Activated naive CD8-positive, alpha-beta T cell treated with anti-CD3 and anti-CD28 coated beads, Interleukin-2, amount 50 U/mL, for 24 hours (primary cell): ENCODE measurements around the gene NSUN6.
"Not testable (repeated sequence)": the region's sequence is repeated elsewhere in the genome, so short reads cannot be mapped to it uniquely, and the experiment has no call there.

Experiments used
- ATAC-seq: fragments of 150-1000 bp; cut with Tn5 transposase; one replicate; pipeline ENCODE4 v1.10.0; 2021
- DNase-seq: peaks from one replicate; pipeline ENCODE4 v3.0.0; 2021
- H3K27ac Mint-ChIP-seq: one replicate; pipeline ENCODE4 v1.8.0; 2021; ENCODE audit warnings: mild to moderate bottlenecking, mixed read lengths
- H3K27me3 Mint-ChIP-seq: one replicate; pipeline ENCODE4 v1.8.0; 2021; ENCODE audit warnings: mixed read lengths
- H3K36me3 Mint-ChIP-seq: one replicate; pipeline ENCODE4 v1.8.0; 2021; ENCODE audit warnings: low read depth, mixed read lengths
- H3K4me1 Mint-ChIP-seq: one replicate; pipeline ENCODE4 v1.8.0; 2021; ENCODE audit warnings: mixed read lengths
- H3K4me3 Mint-ChIP-seq: one replicate; pipeline ENCODE4 v1.8.0; 2021; ENCODE audit warnings: mild to moderate bottlenecking, moderate library complexity, mixed read lengths
- H3K9me3 Mint-ChIP-seq: one replicate; pipeline ENCODE4 v1.8.0; 2021; ENCODE audit warnings: mixed read lengths

NSUN6 gene

DNA sequence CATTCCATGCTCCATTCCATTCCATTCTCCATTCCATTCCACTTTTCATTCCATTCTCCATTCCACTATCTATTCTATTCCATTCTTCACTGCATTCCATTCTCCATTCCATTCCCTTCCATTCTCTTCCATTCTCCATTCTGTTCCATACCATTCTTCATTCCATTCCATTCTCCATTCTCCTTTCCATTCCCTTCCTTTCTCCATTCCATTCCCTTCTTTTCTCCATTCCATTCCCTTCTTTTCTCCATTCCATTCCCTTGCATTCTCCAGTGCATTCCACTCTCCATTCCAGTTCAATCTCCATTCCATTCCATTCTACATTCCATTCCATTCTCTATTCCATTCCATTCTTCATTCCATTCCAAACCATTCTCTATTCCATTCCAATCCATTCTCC lies 80.3 kb downstream of the NSUN6 start:
- H3K27ac Mint-ChIP-seq: no peak overlapping the region
- DNase-seq (no peak), ATAC-seq (no peak)
- no peaks in the 10 kb centered on the region for H3K27me3 Mint-ChIP-seq
- H3K9me3 Mint-ChIP-seq: no peaks in the 10 kb centered on the region
- peaks cover 10% of the 10 kb centered on the region for H3K36me3 Mint-ChIP-seq
- H3K4me3 Mint-ChIP-seq: no peak overlapping the region
- H3K4me1 Mint-ChIP-seq: no peaks in the 10 kb centered on the region

DNA sequence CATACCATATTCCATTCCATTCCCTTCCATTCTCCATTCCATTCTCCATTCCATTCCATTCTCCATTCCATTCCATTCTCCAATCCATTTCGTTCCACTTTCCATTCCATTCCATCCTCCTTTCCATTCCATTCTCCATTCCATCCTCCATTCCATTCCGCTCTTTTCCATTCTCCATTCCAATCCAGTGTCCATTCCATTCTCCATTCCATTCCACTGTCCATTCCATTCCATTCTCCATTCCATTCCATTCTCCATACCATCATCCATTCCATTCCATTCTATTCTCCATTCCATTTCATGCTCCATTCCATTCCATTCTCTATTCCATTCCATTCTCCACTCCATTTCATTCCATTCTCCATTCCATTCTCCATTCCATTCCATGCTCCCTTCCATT lies 81.0 kb downstream of the NSUN6 start:
- H3K4me3 Mint-ChIP-seq, H3K27ac Mint-ChIP-seq, H3K27me3 Mint-ChIP-seq, H3K9me3 Mint-ChIP-seq, DNase-seq, H3K4me1 Mint-ChIP-seq, H3K36me3 Mint-ChIP-seq, ATAC-seq: not testable (repeated sequence)

DNA sequence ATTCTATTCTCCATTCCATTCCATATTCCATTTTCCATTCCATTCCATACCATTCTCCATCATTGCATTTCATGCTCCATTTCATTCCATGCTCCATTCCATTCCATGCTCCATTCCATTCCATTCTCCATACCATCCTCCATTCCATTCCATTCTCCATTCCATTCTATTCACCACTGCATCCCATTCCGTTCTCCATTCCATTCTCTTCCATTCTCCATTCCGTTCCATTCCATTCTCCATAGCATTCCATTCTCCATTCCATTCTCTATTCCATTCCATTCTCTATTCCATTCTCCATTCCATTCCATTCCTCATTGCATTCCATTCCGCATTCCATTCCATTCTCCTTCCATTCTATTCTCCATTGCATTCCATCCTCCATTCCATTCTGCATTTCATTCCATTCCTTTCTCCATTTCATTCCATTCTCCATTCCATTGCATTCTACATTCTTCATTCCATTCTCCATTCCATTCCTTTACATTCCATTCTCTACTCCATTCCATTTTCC lies 84.0 kb downstream of the NSUN6 start:
- ATAC-seq (no peak), DNase-seq (no peak)
- H3K4me1 Mint-ChIP-seq: no peaks in the 10 kb centered on the region
- no peaks in the 10 kb centered on the region for H3K36me3 Mint-ChIP-seq
- no peak overlapping the region for H3K27ac Mint-ChIP-seq
- H3K27me3 Mint-ChIP-seq: no peaks in the 10 kb centered on the region
- H3K4me3 Mint-ChIP-seq: no peak overlapping the region
- H3K9me3 Mint-ChIP-seq: no peaks in the 10 kb centered on the region

DNA sequence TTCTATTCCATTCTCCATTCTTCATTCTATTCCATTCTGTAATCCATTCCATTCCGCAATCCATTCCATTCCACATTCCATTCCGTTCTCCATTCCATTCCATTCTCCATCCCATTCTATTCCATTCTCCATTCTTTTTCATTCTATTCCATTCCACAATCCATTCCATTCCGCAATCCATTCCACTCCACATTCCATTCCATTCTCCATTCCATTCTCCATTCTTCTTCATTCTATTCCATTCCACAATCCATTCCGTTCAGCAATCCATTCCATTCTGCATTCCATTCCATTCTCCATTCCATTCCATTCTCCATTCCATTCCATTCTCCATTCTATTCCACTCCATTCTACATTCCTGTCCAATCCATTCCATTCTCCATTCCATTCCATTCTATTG lies 85.2 kb downstream of the NSUN6 start:
- no peaks in the 10 kb centered on the region for H3K9me3 Mint-ChIP-seq
- no peaks in the 10 kb centered on the region for H3K36me3 Mint-ChIP-seq
- no peak for ATAC-seq
- no peaks in the 10 kb centered on the region for H3K27me3 Mint-ChIP-seq
- no peak overlapping the region for H3K27ac Mint-ChIP-seq
- no peak for DNase-seq
- no peaks in the 10 kb centered on the region for H3K4me1 Mint-ChIP-seq
- no peak overlapping the region for H3K4me3 Mint-ChIP-seq

DNA sequence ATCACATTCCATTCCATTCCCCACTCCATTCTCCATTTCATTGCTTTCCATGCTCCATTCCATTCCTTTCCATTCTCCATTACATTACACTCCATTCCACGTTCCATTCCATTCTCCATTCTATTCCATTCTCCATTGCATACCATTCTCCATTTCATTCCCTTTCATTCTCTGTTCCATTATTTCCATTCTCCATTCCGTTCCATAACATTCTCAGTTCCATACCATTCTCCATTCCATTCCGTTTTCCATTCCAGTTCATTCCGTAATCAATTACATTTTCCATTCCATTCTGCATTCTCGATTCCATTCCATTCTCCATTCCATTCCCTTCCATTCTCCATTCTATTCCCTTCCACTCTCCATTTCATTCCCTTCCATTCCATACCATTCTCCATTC lies 86.4 kb downstream of the NSUN6 start:
- Mint-ChIP-seq H3K9me3 (no peaks in the 10 kb centered on the region), H3K27me3 (no peaks in the 10 kb centered on the region), H3K4me3 (no peak overlapping the region), H3K27ac (no peak overlapping the region), H3K4me1 (no peaks in the 10 kb centered on the region), H3K36me3 (no peaks in the 10 kb centered on the region)
- ATAC-seq: no peak
- DNase-seq: no peak

DNA sequence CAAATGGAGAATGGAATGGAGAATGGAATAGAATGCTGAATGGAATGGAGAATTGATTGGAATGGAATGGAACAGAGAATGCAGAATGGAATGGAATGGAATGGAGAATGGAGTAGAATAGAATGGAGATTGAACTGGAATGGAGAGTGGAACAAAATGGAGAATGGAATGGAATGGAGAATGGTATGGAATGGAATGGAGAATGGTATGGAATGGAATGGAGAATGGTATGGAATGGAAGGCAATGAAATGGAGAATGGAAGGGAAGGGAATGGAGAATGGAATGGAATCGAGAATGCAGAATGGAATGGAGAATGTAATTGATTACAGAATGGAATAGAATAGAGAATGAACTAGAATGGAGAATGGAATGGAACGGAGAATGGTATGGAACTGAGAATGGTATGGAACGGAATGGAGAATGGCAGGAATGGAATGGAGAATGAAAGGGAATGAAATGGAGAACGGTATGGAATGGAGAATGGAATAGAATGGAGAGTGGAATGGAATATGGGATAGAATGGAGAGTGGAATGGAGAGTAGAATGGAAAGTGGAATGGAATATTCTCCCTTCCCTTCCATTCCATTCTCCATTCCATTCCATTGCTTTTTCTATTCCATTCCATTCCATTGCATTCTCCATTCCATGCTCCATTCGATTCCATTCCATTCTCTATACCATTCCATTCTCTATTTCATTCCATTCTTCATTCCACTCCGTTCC lies 88.2 kb downstream of the NSUN6 start:
- no peaks in the 10 kb centered on the region for H3K27me3 Mint-ChIP-seq
- H3K36me3 Mint-ChIP-seq: no peaks in the 10 kb centered on the region
- no peak overlapping the region for H3K27ac Mint-ChIP-seq
- no peaks in the 10 kb centered on the region for H3K9me3 Mint-ChIP-seq
- no peak for ATAC-seq
- no peak for DNase-seq
- no peak overlapping the region for H3K4me3 Mint-ChIP-seq
- no peaks in the 10 kb centered on the region for H3K4me1 Mint-ChIP-seq

DNA sequence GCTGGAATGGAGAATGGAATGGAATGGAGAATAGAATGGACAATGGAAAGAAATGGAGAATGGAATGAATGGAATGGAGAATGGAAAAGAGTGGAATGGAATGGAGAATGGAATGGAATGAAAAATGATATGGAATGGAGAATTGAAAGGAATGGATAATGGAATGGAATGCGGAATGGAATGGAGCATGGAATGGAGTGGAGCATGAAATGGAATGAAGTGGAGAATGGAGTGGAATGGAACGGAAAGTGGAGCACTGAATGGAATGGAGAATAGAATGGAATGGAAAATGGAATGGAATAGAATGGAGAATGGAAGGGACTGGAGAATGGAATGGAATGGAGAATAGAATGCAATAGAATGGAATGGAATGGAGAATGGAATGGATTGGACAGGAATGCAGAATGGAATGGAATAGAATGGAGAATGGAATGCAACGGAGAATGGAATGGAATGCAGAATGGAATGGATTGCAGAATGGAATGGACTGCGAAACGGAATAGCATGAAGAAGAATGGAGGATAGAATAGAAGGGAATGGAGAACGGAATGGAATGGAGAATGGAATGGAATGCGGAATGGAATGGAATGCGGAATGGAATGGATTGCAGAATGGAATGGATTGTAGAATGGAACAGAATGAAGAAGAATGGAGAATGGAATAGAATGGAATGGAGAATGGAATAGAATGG lies 89.4 kb downstream of the NSUN6 start:
- no peak for ATAC-seq

DNA sequence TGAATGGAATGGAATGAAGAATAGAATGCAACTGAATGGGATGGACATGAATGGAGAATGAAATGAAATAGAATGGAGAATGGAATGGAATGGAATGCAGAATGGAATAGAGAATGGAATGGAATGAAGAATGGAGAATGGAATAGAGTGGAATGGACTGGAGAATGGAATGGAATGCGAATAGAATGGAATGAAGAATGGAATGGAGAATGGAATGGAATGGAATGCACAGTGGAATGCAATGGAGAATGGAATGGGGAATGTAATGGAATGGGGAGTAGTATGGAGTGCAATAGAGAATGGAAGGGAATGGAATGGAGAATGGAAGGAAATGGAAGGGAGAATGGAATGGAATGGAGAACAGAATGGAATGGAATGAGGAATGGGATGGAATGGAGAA lies 93.4 kb downstream of the NSUN6 start:
- Mint-ChIP-seq H3K9me3 (no peaks in the 10 kb centered on the region), H3K27me3 (no peaks in the 10 kb centered on the region), H3K4me1 (no peaks in the 10 kb centered on the region), H3K4me3 (no peak overlapping the region), H3K36me3 (no peaks in the 10 kb centered on the region), H3K27ac (no peak overlapping the region)
- DNase-seq (no peak), ATAC-seq (no peak)

More for the DNA sequence above, 89.4 kb downstream of the NSUN6 start:
- no peak overlapping the region for H3K4me3 Mint-ChIP-seq
- H3K36me3 Mint-ChIP-seq: no peaks in the 10 kb centered on the region
- no peak for DNase-seq
- no peaks in the 10 kb centered on the region for H3K9me3 Mint-ChIP-seq
- H3K27me3 Mint-ChIP-seq: no peaks in the 10 kb centered on the region
- H3K4me1 Mint-ChIP-seq: no peaks in the 10 kb centered on the region
- H3K27ac Mint-ChIP-seq: no peak overlapping the region

DNA sequence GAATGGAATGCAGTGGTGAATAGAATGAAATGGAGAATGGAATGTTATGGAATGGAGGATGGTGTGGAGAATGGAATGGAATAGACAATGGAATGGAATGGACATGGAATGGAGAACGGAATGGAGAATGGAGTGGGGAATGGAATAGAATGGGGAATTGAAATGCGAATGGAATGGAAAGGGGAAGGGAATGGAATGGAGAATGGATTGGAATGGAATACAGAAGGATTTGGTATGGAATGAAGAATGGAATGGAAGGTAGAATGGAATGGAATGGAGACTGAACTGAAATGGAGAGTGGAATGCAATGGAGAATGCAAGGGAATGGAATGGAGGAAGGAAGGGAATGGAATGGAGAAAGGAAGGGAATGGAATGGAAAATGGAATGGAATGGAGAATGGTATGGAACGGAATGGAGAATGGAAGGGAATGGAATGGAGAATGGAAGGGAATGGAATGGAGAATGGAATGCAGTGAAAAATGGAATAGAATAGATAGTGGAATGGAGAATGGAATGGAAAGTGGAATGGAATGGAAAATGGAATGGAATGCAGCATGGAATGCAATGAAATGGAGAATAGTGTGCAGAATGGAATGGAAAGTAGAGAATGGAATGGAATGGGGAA lies 94.8 kb downstream of the NSUN6 start:
- no peaks in the 10 kb centered on the region for H3K9me3 Mint-ChIP-seq
- no peak overlapping the region for H3K4me3 Mint-ChIP-seq
- H3K27ac Mint-ChIP-seq: no peak overlapping the region
- ATAC-seq: no peak
- H3K4me1 Mint-ChIP-seq: no peaks in the 10 kb centered on the region
- H3K36me3 Mint-ChIP-seq: peaks cover 3% of the 10 kb centered on the region
- DNase-seq: no peak
- no peaks in the 10 kb centered on the region for H3K27me3 Mint-ChIP-seq

DNA sequence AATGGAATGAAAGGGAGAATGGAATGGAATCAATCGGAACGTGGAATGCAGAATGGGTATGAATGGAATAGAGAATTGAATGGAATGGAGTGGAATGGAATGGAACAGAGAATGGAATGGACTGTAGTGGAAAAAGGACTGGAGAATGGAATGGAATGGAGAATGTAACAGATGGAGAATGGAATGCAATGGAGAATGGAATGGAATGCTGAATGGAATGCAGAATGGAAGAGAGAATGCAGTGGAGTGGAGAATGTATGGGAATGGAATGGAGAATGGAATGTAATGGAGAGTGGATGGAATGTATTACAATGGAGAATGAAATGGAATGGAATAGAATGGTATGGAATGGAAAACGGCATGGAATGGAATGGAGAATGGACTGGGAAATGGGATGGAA lies 96.9 kb downstream of the NSUN6 start:
- H3K36me3 Mint-ChIP-seq: peaks cover 15% of the 10 kb centered on the region
- no peaks in the 10 kb centered on the region for H3K27me3 Mint-ChIP-seq
- ATAC-seq (no peak), DNase-seq (no peak)
- H3K4me3 Mint-ChIP-seq: no peak overlapping the region
- H3K9me3 Mint-ChIP-seq: no peaks in the 10 kb centered on the region
- H3K4me1 Mint-ChIP-seq: no peaks in the 10 kb centered on the region
- H3K27ac Mint-ChIP-seq: no peak overlapping the region

DNA sequence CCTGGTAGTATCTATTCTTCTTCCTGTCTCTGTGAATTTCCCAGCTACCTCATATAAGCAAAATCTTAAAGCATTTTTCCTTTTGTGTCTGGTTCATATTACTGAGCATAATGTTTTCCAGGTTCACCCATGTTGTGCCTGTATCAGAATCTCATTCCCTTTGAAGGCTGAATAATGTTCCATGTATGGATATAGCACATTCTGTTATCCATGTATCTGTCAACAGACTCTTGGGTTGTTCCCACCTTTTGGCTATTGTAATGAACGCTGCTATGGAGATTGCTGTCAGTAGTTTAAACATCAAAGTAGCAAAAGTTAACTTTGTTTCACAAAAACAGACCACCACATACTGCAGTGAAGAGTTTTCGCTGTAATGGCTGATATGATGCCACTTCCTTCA lies 99.9 kb downstream of the NSUN6 start:
- ATAC-seq: no peak
- H3K36me3 Mint-ChIP-seq: peaks cover 26% of the 10 kb centered on the region
- no peaks in the 10 kb centered on the region for H3K4me1 Mint-ChIP-seq

DNA sequence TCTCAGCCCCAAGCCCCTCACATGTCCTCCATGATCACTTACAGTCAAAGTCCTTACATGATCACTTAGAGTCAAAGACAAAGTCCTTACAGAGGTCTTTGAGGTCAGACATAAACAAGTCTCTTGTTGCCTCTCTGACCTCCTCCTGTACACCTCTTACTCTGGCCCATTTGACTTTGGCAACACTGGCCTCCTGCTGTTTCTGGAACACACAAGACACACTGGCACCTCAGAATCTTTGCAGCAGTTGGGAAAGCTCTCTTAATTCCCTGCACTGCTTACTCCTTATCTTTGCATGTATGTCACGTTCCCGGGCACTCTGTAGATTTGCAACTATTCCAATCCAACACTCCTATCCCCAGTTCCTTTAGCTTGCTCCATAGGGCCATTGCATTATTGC lies 102.3 kb downstream of the NSUN6 start:
- ATAC-seq (no peak), DNase-seq (no peak)
- Mint-ChIP-seq H3K9me3 (no peaks in the 10 kb centered on the region), H3K27ac (no peak overlapping the region), H3K36me3 (peaks cover 38% of the 10 kb centered on the region), H3K4me1 (no peaks in the 10 kb centered on the region), H3K27me3 (no peaks in the 10 kb centered on the region), H3K4me3 (no peak overlapping the region)

More for the DNA sequence above, 99.9 kb downstream of the NSUN6 start:
- no peak for DNase-seq
- H3K9me3 Mint-ChIP-seq: no peaks in the 10 kb centered on the region
- H3K27ac Mint-ChIP-seq: no peak overlapping the region
- H3K4me3 Mint-ChIP-seq: no peak overlapping the region
- no peaks in the 10 kb centered on the region for H3K27me3 Mint-ChIP-seq

DNA sequence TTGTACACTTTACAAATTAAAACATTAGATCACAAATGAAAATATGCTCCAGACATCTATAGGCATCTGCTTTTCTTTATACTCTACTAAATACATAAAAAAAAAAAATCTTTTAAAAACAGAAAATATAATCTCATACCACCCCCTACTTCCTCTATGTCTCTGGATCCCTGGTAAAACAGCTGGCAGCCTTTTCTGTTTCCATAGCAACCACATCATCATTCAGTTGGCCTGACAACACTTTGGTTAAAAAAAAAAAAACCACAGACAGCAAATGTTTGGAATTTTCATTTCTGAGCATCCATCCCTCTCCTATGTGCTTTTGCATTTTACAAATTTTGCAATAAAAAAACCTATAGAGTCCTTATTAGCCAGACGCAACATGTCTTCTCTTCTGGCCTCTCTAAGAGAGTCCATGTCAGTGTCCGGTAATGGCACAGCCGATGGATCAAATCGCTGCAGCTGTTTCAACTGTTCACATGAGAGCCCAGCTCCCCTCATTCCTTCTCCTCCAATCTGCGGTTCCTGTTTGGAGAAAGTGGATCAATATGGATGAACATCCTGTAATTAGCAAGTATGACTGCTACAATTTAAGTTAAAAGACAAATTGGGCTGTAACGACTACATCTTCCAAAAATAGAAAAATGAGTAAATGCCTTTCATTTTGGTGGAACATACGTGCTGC lies 105.6 kb downstream of the NSUN6 start:
- Mint-ChIP-seq H3K9me3 (no peaks in the 10 kb centered on the region), H3K27ac (no peak overlapping the region), H3K27me3 (no peaks in the 10 kb centered on the region), H3K4me1 (no peaks in the 10 kb centered on the region), H3K4me3 (no peak overlapping the region), H3K36me3 (peaks cover 48% of the 10 kb centered on the region)
- no peak for DNase-seq
- ATAC-seq: no peak

DNA sequence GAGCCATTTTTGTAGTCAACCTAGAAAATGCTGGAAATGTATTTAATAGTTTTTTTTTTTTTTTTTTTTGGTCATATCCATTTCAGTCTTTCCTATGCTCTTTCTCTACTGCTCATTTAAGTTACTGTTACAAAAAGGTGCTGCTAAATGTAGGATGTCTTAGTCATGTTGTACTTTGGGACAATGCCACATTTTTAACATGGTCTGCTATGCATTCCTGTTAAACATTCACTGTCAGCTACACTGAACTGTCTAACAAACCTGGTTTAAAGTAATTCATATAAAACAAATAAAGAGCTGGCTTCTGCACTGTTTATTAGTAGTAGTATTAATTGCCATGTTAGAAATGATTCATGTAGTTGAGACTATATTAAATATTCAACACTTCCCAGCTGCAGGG lies 108.6 kb downstream of the NSUN6 start:
- H3K36me3 Mint-ChIP-seq: peaks cover 43% of the 10 kb centered on the region
- H3K9me3 Mint-ChIP-seq: no peaks in the 10 kb centered on the region
- ATAC-seq (no peak), DNase-seq (no peak)
- no peak overlapping the region for H3K4me3 Mint-ChIP-seq
- H3K27ac Mint-ChIP-seq: no peak overlapping the region
- no peaks in the 10 kb centered on the region for H3K27me3 Mint-ChIP-seq
- H3K4me1 Mint-ChIP-seq: no peaks in the 10 kb centered on the region

DNA sequence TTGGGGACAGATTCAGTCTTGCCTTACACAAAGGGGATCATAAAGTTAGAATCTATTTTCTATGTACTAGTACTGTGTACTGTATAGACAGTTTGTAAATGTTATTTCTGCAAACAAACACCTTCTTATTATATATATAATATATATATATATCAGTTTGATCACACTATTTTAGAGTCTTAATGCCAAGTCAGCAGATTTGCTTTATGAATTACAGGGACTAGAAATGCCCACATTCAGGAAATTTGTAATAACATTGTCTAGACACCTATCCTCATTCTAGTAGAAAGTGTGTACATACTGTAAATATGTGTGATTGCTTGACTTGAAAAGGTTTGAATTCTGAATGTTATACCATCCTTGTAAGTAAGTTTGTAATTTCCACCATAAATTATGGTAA lies 111.2 kb downstream of the NSUN6 start:
- ATAC-seq: no peak
- Mint-ChIP-seq H3K4me3 (no peak overlapping the region), H3K27ac (no peak overlapping the region), H3K27me3 (no peaks in the 10 kb centered on the region), H3K9me3 (no peaks in the 10 kb centered on the region), H3K4me1 (no peaks in the 10 kb centered on the region), H3K36me3 (peaks cover 45% of the 10 kb centered on the region)
- DNase-seq: no peak
